Spleen (tissue), 11 donors: ENCODE measurements around the gene OXER1. TPM values are rescaled to one million over a fixed set of nuclear protein-coding genes. Genes with fewer than 3 reads are reported as not detected.
A peak's percentile ranks its signal among the peaks of the same experiment; 100 is the strongest.

Experiments used
- DNase-seq: peaks from one replicate; pipeline ENCODE4 v3.0.0-alpha.2; 2020
- H3K27ac ChIP-seq, 8 donors: fragments of 200-600 bp; sonication (generic) in 7 of 8; 1 replicate in 4 of 8; 2 replicates in 4 of 8; pipeline versions ENCODE4 v1.5.0 to v1.8.0; 2016 to 2021; ENCODE audit warnings: inconsistent platforms in 4 of 8, mild to moderate bottlenecking in 4 of 8, moderate library complexity in 1 of 8
- H3K27me3 ChIP-seq, 7 donors: fragments of 200-600 bp; sonication (generic) in 6 of 7; replicated peaks in 1 of 7; 1 replicate in 4 of 7; 2 replicates in 3 of 7; pipeline versions ENCODE4 v1.5.0 to v1.8.0; 2016 to 2021; ENCODE audit warnings: inconsistent platforms in 3 of 7, mild to moderate bottlenecking in 1 of 7
- H3K36me3 ChIP-seq, 6 donors: fragments of 200-600 bp; sonication (generic) in 5 of 6; 1 replicate in 4 of 6; 2 replicates in 2 of 6; pipeline versions ENCODE4 v1.5.0 to v1.8.0; 2016 to 2021; ENCODE audit warnings: inconsistent platforms in 2 of 6
- H3K4me1 ChIP-seq, 6 donors: fragments of 200-600 bp; sonication (generic) in 5 of 6; 1 replicate in 3 of 6; 2 replicates in 3 of 6; pipeline versions ENCODE4 v1.5.0 to v1.8.0; 2016 to 2021; ENCODE audit warnings: inconsistent platforms in 3 of 6
- H3K4me3 ChIP-seq, 8 donors: fragments of 200-600 bp; sonication (generic) in 7 of 8; 1 replicate in 4 of 8; 2 replicates in 4 of 8; pipeline versions ENCODE4 v1.5.0 to v1.8.0; 2016 to 2021; ENCODE audit warnings: inconsistent platforms in 4 of 8, mild to moderate bottlenecking in 4 of 8, moderate library complexity in 2 of 8
- H3K9me3 ChIP-seq, 8 donors: fragments of 200-600 bp; sonication (generic) in 7 of 8; 1 replicate in 4 of 8; 2 replicates in 4 of 8; pipeline versions ENCODE4 v1.5.0 to v1.8.0; 2016 to 2021; ENCODE audit warnings: inconsistent platforms in 4 of 8
- CTCF ChIP-seq, 11 experiments: fragments of 200-600 bp in 7 of 11; fragments of 450-650 bp in 4 of 11; sonication (generic) in 4 of 11; IDR thresholded peaks in 8 of 11; conservative IDR thresholded peaks in 3 of 11; 1 replicate in 7 of 11; 2 replicates in 4 of 11; pipeline versions ENCODE4 v1.4.0 to v1.8.0; 2016 to 2021; ENCODE audit warnings: antibody characterized with exemption in 11 of 11, inconsistent platforms in 4 of 11, mild to moderate bottlenecking in 1 of 11
- POLR2A ChIP-seq, 3 donors: fragments of 450-650 bp; IDR thresholded peaks; one replicate each; pipeline ENCODE4 v1.5.1; 2017; ENCODE audit warnings: antibody characterized with exemption in 3 of 3, mild to moderate bottlenecking in 1 of 3
- POLR2AphosphoS5 ChIP-seq, 3 donors: sonication (generic); formaldehyde crosslinking; IDR thresholded peaks; one replicate each; pipeline ENCODE4 v1.5.1; 2017; ENCODE audit warnings: antibody characterized with exemption in 3 of 3
- WGBS, 5 donors: extraction: QIAGEN DNeasy Blood & Tissue Kit in 3 of 5; methylation state at CpG; one replicate each; pipeline versions ENCODE4 v1.1.5 to v1.1.7; 2013 to 2018; 5-methylcytosine and 5-hydroxymethylcytosine counted together
- intact Hi-C: fragments of 100-400 bp; cut with DNase I; formaldehyde crosslinking; loops from one replicate; pipeline ENCODE4 v1.15.0; 2023; ENCODE audit warnings: low total_unique reads
- polyA plus RNA-seq, 3 donors: library from polyadenylated mRNA; stranded (reverse); fragments of 200-250 nt; gene quantifications; one replicate each; pipeline ENCODE4 v1.2.1, GENCODE V29; 2013
- total RNA-seq, 7 donors: library from RNA; depleted of rRNA in 3 of 7; stranded (reverse); fragments of >200 nt in 3 of 7; fragmentation: NEBNext Ultra II Directional in 4 of 7; extraction: Animal tissue kit (Norgen Biotek cat#: 25700) in 4 of 7; gene quantifications; one replicate each; pipeline versions ENCODE4 v1.1.0 to v1.2.1, GENCODE V29; 2016 to 2021
- donor health status: healthy with polysubstance abuse.
- donor health status: DM: no; HTN: no; CAD: no; lungs with moderate emphysema.
- donor health status: DM: no; HTN: no; CAD: no.
- donor health status: Bipolar disorder and iron deficiency.
- donor health status: healthy.
- donor health status: DM: no; HTN: no; CAD: no.
- donor health status: DM: yes; HTN: yes; CAD: no.

The OXER1 gene
- total and polyA plus RNA-seq, 10 donors: 1.3 to 6.3 (median 3.3) TPM

- H3K9me3 ChIP-seq: no peaks in the 10 kb centered on the region
- DNase-seq: peak; percentile 55
- peak overlapping the region in 6 of 8 donors; percentile 10 to 88 (median 84) for H3K27ac ChIP-seq
- peaks cover 0 to 53% (median 34%) of the 10 kb centered on the region in 6 donors for H3K4me1 ChIP-seq
- H3K36me3 ChIP-seq: no peaks in the 10 kb centered on the region
- intact Hi-C loops: no loop called here
- TF ChIP-seq POLR2AphosphoS5 (IDR thresholded peaks at IDR 0.05): no peak
- TF ChIP-seq CTCF (IDR thresholded peaks at IDR 0.05 in 8 of 11, conservative IDR thresholded peaks at IDR 0.05 in 3 of 11): peak in 2 of 11 experiments; percentile 13 to 14
- H3K4me3 ChIP-seq: no peak overlapping the region
- H3K27me3 ChIP-seq: peaks cover 0 to 20% (median 7%) of the 10 kb centered on the region in 7 donors
- 80 to 86% (median 84%) methylated on average over 8 of the region's 8 CpGs for WGBS, 5 donors
Measured at GRCh38 chr2:42794271-42795046, 30.5 kb upstream of the OXER1 start.

GRCh38 chr2:42793334-42794270 lies 29.7 kb upstream of the OXER1 start:
- peak overlapping the region; percentile 62 to 88 (median 84) for H3K27ac ChIP-seq
- intact Hi-C loops: no loop called here
- H3K36me3 ChIP-seq: no peaks in the 10 kb centered on the region
- DNase-seq: no peak
- WGBS, 5 donors: 29 to 48% (median 33%) methylated on average over 19 to 22 of the region's 22 CpGs
- TF ChIP-seq CTCF (IDR thresholded peaks at IDR 0.05 in 8 of 11, conservative IDR thresholded peaks at IDR 0.05 in 3 of 11) (no peak), POLR2AphosphoS5 (IDR thresholded peaks at IDR 0.05) (no peak), POLR2A (IDR thresholded peaks at IDR 0.05) (no peak)
- H3K27me3 ChIP-seq: peaks cover 0 to 20% (median 7%) of the 10 kb centered on the region in 7 donors
- H3K4me1 ChIP-seq: peaks cover 0 to 53% (median 34%) of the 10 kb centered on the region in 6 donors
- H3K4me3 ChIP-seq: peak overlapping the region; percentile 51 to 81 (median 62)
- no peaks in the 10 kb centered on the region for H3K9me3 ChIP-seq

- peaks cover 0 to 20% (median 7%) of the 10 kb centered on the region in 7 donors for H3K27me3 ChIP-seq
- H3K27ac ChIP-seq: peak within 1 kb of the TSS; percentile 62 to 88 (median 84)
- H3K9me3 ChIP-seq: no peaks in the 10 kb centered on the region
- no peaks in the 10 kb centered on the region for H3K36me3 ChIP-seq
- WGBS, 5 donors: 0 to 3% (median 1%) methylated on average over 36 to 75 of the region's 75 CpGs
- peak within 1 kb of the TSS; percentile 51 to 81 (median 62) for H3K4me3 ChIP-seq
- intact Hi-C loops: no loop called here
- H3K4me1 ChIP-seq: peaks cover 0 to 53% (median 34%) of the 10 kb centered on the region in 6 donors
- TF ChIP-seq POLR2A (IDR thresholded peaks at IDR 0.05): no peak
- peak in 3 of 11 experiments; percentile 27 to 52 (median 29) for TF ChIP-seq CTCF (IDR thresholded peaks at IDR 0.05 in 8 of 11, conservative IDR thresholded peaks at IDR 0.05 in 3 of 11)
- peak in 2 of 3 donors; percentile 52 to 68 for TF ChIP-seq POLR2AphosphoS5 (IDR thresholded peaks at IDR 0.05)
- peak; percentile 86 for DNase-seq
Measured at GRCh38 chr2:42792583-42793333, 28.8 kb upstream of the OXER1 start, which contains the start of gene HAAO. Gene HAAO (minus strand): TSS chr2:42792583. CDS start chr2:42792536, 47 bp downstream.
